Keratinocyte (primary cell): ENCODE data around the gene UBQLN3. TPM values are rescaled to one million over a fixed set of nuclear protein-coding genes. Genes with fewer than 3 reads are reported as not detected.

Experiments
- DNase-seq: peaks from one replicate; pipeline ENCODE4 v3.0.0-alpha.2; 2011; ENCODE audit warnings: low read depth, missing footprints, low spot score
- FAIRE-seq: peaks from 2 replicates; lab custom pipeline; 2011; peaks lifted over from hg19 to GRCh38; lab: Jason Lieb, UNC
- H2AFZ ChIP-seq: 2 replicates; pipeline ENCODE4 v1.6.0; 2012; ENCODE audit warnings: low read length, control low read depth, inconsistent platforms; ENCODE audit not compliant: control insufficient read depth
- H3K27ac ChIP-seq: 2 replicates; pipeline ENCODE4 v1.5.1; 2011; ENCODE audit warnings: low read length; ENCODE audit not compliant: control insufficient read depth, insufficient read depth
- H3K27me3 ChIP-seq: 3 replicates; pipeline ENCODE4 v1.6.0; 2011; ENCODE audit warnings: low read length; ENCODE audit not compliant: control insufficient read depth, insufficient read depth; ENCODE audit errors: extremely low read depth
- H3K36me3 ChIP-seq, 2 experiments: 2 replicates in 1 of 2; 3 replicates in 1 of 2; pipeline ENCODE4 v1.5.1; 2011; ENCODE audit warnings: low read length in 2 of 2, mild to moderate bottlenecking in 1 of 2; ENCODE audit not compliant: control insufficient read depth in 2 of 2, insufficient read depth in 2 of 2; ENCODE audit errors: extremely low read depth in 1 of 2
- H3K4me1 ChIP-seq: 3 replicates; pipeline ENCODE4 v1.5.1; 2011; ENCODE audit warnings: low read length; ENCODE audit not compliant: control insufficient read depth, insufficient read depth; ENCODE audit errors: extremely low read depth
- H3K4me2 ChIP-seq: 3 replicates; pipeline ENCODE4 v1.6.0; 2011; ENCODE audit warnings: low read depth, low read length; ENCODE audit not compliant: control insufficient read depth, insufficient read depth; ENCODE audit errors: extremely low read depth
- H3K4me3 ChIP-seq, 3 experiments: fragments of 200-600 bp in 1 of 3; sonication (generic) in 1 of 3; 2 replicates in 2 of 3; 3 replicates in 1 of 3; pipeline ENCODE4 v1.5.1; 2011 to 2016; ENCODE audit warnings: low read length in 3 of 3, mild to moderate bottlenecking in 3 of 3, control low read depth in 2 of 3, inconsistent platforms in 1 of 3, low read depth in 1 of 3, mixed read lengths in 1 of 3, mixed run types in 1 of 3, moderate library complexity in 1 of 3; ENCODE audit not compliant: control insufficient read depth in 2 of 3, insufficient read depth in 2 of 3; ENCODE audit errors: extremely low read depth in 1 of 3
- H3K79me2 ChIP-seq: 2 replicates; pipeline ENCODE4 v1.6.0; 2012; ENCODE audit warnings: low read length; ENCODE audit not compliant: control insufficient read depth, insufficient read depth
- H3K9ac ChIP-seq: 3 replicates; pipeline ENCODE4 v1.6.0; 2011; ENCODE audit warnings: low read length; ENCODE audit not compliant: control insufficient read depth, insufficient read depth; ENCODE audit errors: extremely low read depth
- H3K9me1 ChIP-seq: 3 replicates; pipeline ENCODE4 v1.6.0; 2011; ENCODE audit warnings: low read length; ENCODE audit not compliant: control insufficient read depth, insufficient read depth; ENCODE audit errors: extremely low read depth
- H3K9me3 ChIP-seq: 2 replicates; pipeline ENCODE4 v1.5.1; 2012; ENCODE audit warnings: low read depth, low read length; ENCODE audit not compliant: control insufficient read depth
- H4K20me1 ChIP-seq: 3 replicates; pipeline ENCODE4 v1.6.0; 2011; ENCODE audit warnings: low read length; ENCODE audit not compliant: control insufficient read depth, insufficient read depth; ENCODE audit errors: extremely low read depth
- EZH2 ChIP-seq: IDR thresholded peaks from one replicate; pipeline ENCODE4 v1.6.1; 2012; ENCODE audit warnings: inconsistent platforms, mild to moderate bottlenecking, low read length, moderate library complexity
- dilution Hi-C: fragments of 300-500 bp; cut with MboI; formaldehyde crosslinking; loops from one replicate; pipeline ENCODE4 v1.7.0; 2020; ENCODE audit warnings: low sequenced_read_pairs; ENCODE audit not compliant: extremely low pct_ligation_motif_present
- polyA plus RNA-seq, 5 experiments: library from polyadenylated mRNA; depleted of rRNA in 3 of 5; stranded (reverse) in 3 of 5; stranded (forward) in 1 of 5; unstranded in 1 of 5; fragments of >200 nt; gene quantifications; 1 replicate in 1 of 5; 2 replicates in 3 of 5; 3 replicates in 1 of 5; pipeline versions ENCODE4 v1.2.1 to v1.2.3, GENCODE V29; 2011 to 2012; ENCODE audit warnings: missing spikeins in 2 of 5, low read depth in 1 of 5, low replicate concordance in 1 of 5
- TF ChIP-seq, protein P1 (sequence below), 3 experiments: IDR thresholded peaks in 1 of 3; conservative IDR thresholded peaks in 1 of 3; optimal IDR thresholded peaks in 1 of 3; 2 replicates in 2 of 3; 3 replicates in 1 of 3; pipeline versions ENCODE3 to v1.5.1; 2011; ENCODE audit warnings: low read length in 3 of 3, mild to moderate bottlenecking in 3 of 3, moderate library complexity in 2 of 3, control low read depth in 1 of 3, inconsistent platforms in 1 of 3; ENCODE audit not compliant: insufficient read depth in 2 of 3; ENCODE audit errors: extremely low read depth in 1 of 3

UBQLN3 gene
- polyA plus RNA-seq, 1 donor (not counting 4 experiments of a cell fraction or from before 2014, with no cell fraction given): not detected

GRCh38 chr11:5505363-5506048 lies 4.3 kb downstream of the UBQLN3 start:
- dilution Hi-C loops: no loop called here
- H4K20me1 ChIP-seq: no peaks in the 10 kb centered on the region
- no peak overlapping the region for H3K4me2 ChIP-seq
- no peaks in the 10 kb centered on the region for H3K4me1 ChIP-seq
- no peaks in the 10 kb centered on the region for H3K36me3 ChIP-seq
- H3K9me3 ChIP-seq: no peaks in the 10 kb centered on the region
- no peaks in the 10 kb centered on the region for H3K27me3 ChIP-seq
- FAIRE-seq (no peak), DNase-seq (no peak)
- no peak overlapping the region for H3K9ac ChIP-seq
- TF ChIP-seq EZH2: no peak
- TF ChIP-seq, protein P1, sequence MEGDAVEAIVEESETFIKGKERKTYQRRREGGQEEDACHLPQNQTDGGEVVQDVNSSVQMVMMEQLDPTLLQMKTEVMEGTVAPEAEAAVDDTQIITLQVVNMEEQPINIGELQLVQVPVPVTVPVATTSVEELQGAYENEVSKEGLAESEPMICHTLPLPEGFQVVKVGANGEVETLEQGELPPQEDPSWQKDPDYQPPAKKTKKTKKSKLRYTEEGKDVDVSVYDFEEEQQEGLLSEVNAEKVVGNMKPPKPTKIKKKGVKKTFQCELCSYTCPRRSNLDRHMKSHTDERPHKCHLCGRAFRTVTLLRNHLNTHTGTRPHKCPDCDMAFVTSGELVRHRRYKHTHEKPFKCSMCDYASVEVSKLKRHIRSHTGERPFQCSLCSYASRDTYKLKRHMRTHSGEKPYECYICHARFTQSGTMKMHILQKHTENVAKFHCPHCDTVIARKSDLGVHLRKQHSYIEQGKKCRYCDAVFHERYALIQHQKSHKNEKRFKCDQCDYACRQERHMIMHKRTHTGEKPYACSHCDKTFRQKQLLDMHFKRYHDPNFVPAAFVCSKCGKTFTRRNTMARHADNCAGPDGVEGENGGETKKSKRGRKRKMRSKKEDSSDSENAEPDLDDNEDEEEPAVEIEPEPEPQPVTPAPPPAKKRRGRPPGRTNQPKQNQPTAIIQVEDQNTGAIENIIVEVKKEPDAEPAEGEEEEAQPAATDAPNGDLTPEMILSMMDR (optimal IDR thresholded peaks at IDR 0.05 in 1 of 3, IDR thresholded peaks at IDR 0.05 in 1 of 3, conservative IDR thresholded peaks at IDR 0.05 in 1 of 3; ENCODE audit: extremely low read depth in 1 of 3, insufficient read depth in 2 of 3, low read length in 3 of 3): no peak
- no peaks in the 10 kb centered on the region for H3K9me1 ChIP-seq
- H2AFZ ChIP-seq: no peak overlapping the region
- no peak overlapping the region for H3K27ac ChIP-seq
- no peaks in the 10 kb centered on the region for H3K79me2 ChIP-seq
- no peak overlapping the region for H3K4me3 ChIP-seq

DNA sequence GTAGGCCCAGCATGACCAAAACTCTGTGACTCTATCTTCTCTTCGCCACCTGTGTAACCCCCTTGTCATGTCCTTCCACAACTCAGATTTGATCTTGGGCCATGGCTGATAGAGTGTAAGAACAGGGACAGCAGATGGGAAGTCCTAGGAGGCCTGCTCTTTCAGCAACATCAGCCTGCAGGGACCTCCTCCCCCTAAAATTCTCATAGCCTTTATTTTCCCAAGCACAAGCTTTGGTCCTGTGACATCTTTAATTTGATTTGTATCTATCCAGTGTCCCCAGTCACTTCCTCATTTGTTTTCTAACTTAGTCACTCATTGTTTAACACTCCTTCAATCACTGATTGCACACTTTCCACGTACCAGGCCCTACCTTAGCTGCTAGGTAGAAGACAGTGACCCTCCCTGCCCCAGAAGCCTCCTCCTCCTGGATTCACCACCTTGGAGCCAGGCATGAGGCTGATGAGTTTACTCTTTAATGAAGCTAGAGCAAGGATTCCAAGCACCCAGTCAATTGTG lies 5.3 kb downstream of the UBQLN3 start:
- Histone ChIP-seq H3K36me3 (no peaks in the 10 kb centered on the region), H3K27ac (no peak overlapping the region), H3K4me1 (no peaks in the 10 kb centered on the region), H3K9ac (no peak overlapping the region), H3K4me2 (no peak overlapping the region), H3K9me1 (no peaks in the 10 kb centered on the region), H3K79me2 (no peaks in the 10 kb centered on the region), H3K9me3 (no peaks in the 10 kb centered on the region), H2AFZ (no peak overlapping the region), H3K27me3 (no peaks in the 10 kb centered on the region), H3K4me3 (no peak overlapping the region), H4K20me1 (no peaks in the 10 kb centered on the region)
- dilution Hi-C loops: no loop called here
- DNase-seq (no peak), FAIRE-seq (no peak)
- TF ChIP-seq EZH2: no peak
- TF ChIP-seq, protein P1 (optimal IDR thresholded peaks at IDR 0.05 in 1 of 3, IDR thresholded peaks at IDR 0.05 in 1 of 3, conservative IDR thresholded peaks at IDR 0.05 in 1 of 3; ENCODE audit: extremely low read depth in 1 of 3, insufficient read depth in 2 of 3, low read length in 3 of 3): no peak
